Ramos (cell line): ENCODE results near the gene DMXL1.

Experiments
- in situ Hi-C: fragments of 300-500 bp; cut with MboI; formaldehyde crosslinking; loops from one replicate; pipeline ENCODE4 v1.14.3; 2022; ENCODE audit warnings: low sequenced_read_pairs; ENCODE audit not compliant: unreplicated experiment

Gene DMXL1, protein sequence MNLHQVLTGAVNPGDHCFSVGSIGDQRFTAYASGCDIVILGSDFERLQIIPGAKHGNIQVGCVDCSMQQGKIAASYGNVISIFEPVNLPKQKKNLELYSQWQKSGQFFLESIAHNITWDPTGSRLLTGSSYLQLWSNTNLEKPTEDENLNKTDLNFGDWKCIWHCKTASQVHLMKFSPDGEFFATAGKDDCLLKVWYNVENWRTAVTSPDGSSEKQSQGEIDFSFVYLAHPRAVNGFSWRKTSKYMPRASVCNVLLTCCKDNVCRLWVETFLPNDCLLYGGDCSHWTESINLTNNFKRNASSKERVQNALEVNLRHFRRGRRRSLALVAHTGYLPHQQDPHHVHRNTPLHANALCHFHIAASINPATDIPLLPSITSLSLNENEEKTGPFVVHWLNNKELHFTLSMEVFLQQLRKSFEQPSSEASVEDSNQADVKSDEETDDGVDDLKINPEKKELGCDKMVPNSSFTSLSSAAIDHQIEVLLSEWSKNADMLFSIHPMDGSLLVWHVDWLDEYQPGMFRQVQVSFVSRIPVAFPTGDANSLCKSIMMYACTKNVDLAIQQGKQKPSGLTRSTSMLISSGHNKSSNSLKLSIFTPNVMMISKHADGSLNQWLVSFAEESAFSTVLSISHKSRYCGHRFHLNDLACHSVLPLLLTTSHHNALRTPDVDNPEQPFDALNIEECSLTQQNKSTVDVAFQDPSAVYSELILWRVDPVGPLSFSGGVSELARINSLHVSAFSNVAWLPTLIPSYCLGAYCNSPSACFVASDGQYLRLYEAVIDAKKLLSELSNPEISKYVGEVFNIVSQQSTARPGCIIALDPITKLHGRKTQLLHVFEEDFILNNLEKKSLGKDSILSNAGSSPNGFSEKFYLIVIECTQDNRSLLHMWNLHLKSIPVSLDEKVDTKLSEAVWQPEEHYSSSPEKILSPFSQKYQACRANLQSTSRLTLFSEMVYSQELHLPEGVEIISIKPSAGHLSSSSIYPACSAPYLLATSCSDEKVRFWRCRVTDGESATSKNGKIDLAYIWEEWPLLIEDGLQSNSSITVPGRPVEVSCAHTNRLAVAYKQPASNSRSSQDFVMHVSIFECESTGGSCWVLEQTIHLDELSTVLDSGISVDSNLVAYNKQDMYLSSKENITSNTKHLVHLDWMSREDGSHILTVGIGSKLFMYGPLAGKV (N-terminal part only)

GRCh38 chr5:119070828-119071560 lies at the start of gene DMXL1:
Gene DMXL1 (plus strand): TSS chr5:119071087. CDS start chr5:119071570, 483 bp downstream.
- in situ Hi-C loops: no loop called here

GRCh38 chr5:119021149-119021732 lies 49.6 kb upstream of the DMXL1 start:
- in situ Hi-C loops: loop anchor here (5.0 kb wide), 1 partner anchor 391 kb away; no protein-coding TSS in a partner anchor

- in situ Hi-C loops: loop anchor here (5.0 kb wide), 1 partner anchor 390 kb away; no protein-coding TSS in a partner anchor
These were observed 48.7 kb upstream of the DMXL1 start for GRCh38 chr5:119022017-119022745.

DNA sequence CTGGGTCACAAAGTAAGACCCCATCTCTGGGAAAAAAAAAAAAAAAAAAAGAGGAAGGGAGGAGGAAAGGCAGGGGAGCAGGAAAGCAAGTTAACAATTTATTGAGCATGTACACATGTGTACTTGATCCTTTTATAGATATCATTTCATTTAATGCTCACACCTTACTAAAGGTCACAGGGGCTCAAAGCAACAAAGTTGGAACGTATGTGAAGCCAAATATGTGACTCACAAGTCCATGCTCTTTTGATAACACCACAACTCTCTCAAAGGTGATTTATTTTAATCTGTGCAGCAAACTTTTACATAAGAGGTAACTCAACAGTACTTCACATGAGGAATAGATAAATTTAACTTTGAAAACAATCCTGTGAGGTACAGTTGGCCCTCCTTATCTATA lies 48.1 kb upstream of the DMXL1 start:
- in situ Hi-C loops: loop anchor here (5.0 kb wide), 1 partner anchor 390 kb away; no protein-coding TSS in a partner anchor

- in situ Hi-C loops: no loop called here
These were observed 42.3 kb upstream of the DMXL1 start for GRCh38 chr5:119028575-119028974.

DNA sequence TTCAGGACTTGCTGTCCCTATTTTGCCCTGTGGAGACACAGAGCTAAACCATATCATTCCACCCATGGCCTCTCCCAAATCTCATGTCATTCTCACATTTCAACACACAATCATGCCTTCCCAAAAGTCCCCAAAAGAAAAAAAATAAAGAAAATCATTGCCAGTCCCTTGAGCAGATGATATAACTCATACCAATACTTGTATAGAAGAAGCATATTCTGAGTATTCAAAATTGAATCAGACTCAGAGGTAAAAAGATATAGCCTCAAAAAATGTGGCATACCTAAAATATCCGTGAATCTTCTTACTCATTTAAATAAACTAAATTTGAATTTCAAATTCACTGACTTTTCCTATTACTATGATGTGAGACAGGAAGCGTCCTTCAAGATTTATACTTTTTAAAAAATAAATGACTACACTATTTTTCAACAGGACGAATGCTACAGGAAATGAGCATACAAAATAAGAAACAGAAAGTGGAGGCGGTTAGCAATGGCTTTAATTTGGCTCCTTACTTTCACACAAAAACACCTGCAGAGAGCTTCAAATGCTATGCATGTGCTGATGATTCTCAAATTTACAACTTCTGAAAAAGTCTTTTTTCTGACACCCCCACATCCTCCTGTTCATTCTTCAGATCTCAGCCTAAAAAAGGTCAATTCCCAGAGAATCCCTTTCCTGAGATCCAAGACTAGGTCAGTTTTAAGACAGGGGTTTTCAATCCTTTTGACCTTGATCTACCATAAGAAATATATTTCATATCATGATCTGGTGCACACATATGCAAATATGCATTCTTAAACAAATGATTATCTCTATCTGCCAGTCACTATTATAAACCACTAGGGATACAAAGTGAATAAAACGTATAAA lies 39.6 kb upstream of the DMXL1 start:
- in situ Hi-C loops: no loop called here

GRCh38 chr5:119031905-119032304 lies 39.0 kb upstream of the DMXL1 start:
- in situ Hi-C loops: no loop called here

DNA sequence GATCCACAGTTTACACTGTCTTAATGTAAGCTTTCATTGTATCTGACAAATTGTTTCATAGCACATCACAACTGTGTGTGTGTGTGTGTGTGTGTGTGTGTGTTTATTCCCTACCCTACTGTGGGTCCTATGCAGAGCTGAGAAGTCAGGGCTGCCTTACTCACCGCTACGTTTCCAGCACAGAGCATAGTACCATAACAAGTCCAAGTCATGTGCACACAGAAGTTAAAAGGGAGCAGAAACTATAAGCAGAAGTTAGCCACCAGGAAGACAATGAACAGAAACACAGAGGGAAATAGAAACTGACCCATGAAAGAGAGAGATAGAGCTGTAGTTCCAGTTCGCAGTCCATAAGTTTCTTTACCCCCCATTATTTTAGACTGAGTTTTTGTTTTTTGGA lies 38.2 kb upstream of the DMXL1 start:
- in situ Hi-C loops: no loop called here

- in situ Hi-C loops: no loop called here
These were observed 37.8 kb upstream of the DMXL1 start for GRCh38 chr5:119033135-119033534.

- in situ Hi-C loops: no loop called here
These were observed 34.7 kb upstream of the DMXL1 start for GRCh38 chr5:119036101-119036762.

DNA sequence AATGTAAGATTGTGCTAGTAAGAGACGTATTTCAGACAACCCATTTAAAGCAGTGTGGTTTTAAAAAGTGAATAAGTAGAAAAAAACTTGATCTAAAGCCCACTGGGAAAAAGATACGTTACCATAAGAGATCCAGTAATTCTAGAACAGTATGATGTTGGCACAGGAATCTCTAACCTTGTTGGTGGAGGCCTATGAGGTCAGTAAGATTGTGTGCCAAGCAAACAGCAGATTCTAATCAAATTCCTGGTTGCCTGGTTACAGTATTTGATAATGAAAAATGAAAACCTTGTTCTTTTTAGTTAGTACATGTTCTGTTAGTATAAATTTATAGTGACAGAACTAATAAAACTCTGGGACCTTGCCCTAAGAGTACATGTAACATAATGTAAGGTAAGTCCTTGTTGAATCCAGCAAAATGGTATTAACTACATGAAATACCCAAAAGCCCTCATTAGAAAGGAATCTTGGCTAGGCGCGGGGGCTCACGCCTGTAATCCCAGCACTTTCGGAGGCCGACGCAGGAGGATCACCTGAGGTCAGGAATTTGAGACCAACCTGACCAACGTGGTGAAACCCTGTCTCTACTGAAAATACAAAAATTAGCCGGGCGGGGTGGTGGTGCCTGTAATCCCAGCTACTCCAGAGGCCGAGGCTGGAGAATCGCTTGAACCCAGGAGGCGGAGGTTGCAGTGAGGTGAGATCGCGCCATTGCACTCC lies 33.2 kb upstream of the DMXL1 start:
- in situ Hi-C loops: no loop called here

DNA sequence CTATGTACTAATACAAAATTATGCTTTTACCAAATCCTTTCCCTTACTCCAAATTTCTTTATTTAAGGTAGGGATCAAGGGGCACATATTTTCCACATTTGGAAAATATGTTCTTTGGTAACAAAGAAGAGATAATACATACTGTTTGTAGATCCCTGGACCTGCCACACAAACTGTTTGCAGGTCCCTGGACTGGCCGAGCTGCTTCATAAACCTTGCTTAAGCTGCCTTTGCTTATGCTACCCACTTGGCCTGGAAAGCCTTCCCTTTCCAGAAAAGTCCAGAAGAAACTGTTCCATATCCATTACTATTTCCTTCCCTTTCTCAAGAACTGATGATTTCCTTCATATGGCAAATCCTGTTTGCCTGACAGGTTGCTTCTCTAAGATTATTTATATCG lies 22.6 kb upstream of the DMXL1 start:
- in situ Hi-C loops: no loop called here

- in situ Hi-C loops: no loop called here
These were observed 20.9 kb upstream of the DMXL1 start for GRCh38 chr5:119049824-119050449.

- in situ Hi-C loops: no loop called here
These were observed 16.8 kb upstream of the DMXL1 start for GRCh38 chr5:119054101-119054500.

GRCh38 chr5:119055294-119055693 lies 15.6 kb upstream of the DMXL1 start:
- in situ Hi-C loops: no loop called here

GRCh38 chr5:119058979-119059529 lies 11.8 kb upstream of the DMXL1 start:
- in situ Hi-C loops: no loop called here
